NOMO-1 (cell line): ENCODE measurements around the gene GPR176.

Experiments
- DNase-seq, 2 experiments: peaks; one replicate each; lab custom pipeline; 2025; ENCODE audit not compliant: unreplicated experiment in 2 of 2; lab: John Stamatoyannopoulos, UW

GPR176 gene, protein sequence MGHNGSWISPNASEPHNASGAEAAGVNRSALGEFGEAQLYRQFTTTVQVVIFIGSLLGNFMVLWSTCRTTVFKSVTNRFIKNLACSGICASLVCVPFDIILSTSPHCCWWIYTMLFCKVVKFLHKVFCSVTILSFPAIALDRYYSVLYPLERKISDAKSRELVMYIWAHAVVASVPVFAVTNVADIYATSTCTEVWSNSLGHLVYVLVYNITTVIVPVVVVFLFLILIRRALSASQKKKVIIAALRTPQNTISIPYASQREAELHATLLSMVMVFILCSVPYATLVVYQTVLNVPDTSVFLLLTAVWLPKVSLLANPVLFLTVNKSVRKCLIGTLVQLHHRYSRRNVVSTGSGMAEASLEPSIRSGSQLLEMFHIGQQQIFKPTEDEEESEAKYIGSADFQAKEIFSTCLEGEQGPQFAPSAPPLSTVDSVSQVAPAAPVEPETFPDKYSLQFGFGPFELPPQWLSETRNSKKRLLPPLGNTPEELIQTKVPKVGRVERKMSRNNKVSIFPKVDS

DNA sequence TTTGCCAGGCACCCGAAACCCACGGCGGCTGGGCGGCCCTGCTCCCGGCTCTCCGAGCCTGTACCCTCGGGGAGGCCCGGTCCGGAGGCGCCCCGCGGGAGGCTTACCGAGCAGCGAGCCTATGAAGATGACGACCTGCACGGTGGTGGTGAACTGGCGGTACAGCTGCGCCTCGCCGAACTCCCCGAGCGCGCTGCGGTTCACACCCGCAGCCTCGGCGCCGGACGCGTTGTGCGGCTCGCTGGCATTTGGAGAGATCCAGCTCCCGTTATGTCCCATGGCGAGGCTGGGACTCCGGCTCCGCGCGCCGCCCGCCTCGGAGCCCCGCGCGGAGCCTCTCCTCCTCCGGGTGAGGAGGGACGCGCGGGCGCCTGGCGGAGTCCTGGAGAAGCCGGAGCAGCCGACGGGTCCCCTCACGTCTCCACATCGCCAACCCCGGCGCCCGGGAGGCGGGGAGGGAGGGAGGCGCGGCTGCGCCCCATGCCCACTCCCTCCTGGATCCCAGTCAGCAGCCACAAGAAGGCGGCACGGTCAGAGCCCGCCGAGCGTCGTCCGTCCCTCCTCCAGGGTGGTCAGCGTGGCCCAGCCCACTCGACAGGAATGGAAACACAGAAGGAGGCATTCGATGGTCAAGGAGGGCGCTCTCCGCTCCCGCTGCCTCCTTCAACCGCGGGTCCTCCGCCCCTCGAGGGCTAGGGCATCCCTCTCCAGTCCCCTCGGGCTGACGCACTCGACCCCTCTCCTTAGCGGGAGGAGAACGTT, at the start of gene GPR176:
TSS of gene GPR176 (minus strand) at position 519 of the 762 bp plus-strand sequence. CDS start at position 279, 240 bp downstream.
- peak in 1 of 2 experiments; percentile 12 for DNase-seq

- DNase-seq = no peak
Observed at GRCh38 chr15:39969002-39969394, 48.9 kb upstream of the GPR176 start.

DNA sequence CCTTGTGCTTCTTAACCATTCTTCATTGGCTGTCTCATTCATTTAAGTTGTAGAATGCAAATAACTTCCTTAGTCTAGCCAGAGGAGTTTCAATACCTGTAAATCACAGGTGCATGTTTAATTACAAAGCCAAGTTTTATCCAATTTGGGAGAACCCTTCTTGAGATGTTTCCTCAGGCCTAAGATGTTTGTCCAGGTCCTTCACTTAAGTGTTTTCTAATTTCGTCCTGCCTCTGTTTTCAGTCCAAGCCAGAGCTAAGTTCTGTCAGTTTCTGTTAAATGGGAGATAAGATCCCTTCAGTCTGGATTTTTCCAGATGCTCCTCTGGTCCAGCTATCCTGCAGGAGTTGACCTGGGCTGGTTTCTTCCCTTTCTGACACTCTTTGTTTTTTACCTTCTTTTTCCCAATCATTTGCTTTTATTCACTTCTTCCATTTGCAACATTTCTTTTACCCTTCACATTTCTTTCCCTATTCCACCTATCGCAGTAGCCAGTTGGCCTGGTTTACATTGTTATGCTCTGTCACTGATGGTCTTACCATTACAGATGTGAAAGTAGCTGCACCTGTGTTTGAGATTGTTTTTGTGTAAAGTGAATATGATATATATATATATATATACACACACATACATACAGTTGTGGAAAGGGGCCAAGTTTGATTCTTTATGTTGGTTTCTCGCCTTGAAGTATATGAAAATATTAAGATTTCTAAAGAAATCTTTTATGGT, 48.4 kb upstream of the GPR176 start:
- DNase-seq = no peak

DNA sequence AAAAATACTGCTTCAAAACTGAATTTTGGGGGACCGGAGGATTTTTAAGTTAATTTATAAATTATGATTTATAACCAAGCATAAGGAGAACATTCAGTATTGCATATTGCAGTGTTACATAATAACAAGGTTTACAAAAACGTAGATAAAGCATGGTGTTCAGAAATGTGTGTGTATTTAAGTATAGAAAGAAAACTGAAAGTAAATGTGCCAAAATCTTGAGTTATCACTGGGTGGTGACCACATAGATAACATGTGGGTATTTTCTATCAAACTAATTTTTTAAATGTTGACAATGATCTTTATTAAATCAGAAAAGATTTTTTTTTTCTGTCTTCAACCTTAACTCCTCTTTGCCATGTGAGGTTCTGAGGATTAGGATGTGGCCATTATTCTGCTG, 46.5 kb upstream of the GPR176 start:
- no peak for DNase-seq

DNA sequence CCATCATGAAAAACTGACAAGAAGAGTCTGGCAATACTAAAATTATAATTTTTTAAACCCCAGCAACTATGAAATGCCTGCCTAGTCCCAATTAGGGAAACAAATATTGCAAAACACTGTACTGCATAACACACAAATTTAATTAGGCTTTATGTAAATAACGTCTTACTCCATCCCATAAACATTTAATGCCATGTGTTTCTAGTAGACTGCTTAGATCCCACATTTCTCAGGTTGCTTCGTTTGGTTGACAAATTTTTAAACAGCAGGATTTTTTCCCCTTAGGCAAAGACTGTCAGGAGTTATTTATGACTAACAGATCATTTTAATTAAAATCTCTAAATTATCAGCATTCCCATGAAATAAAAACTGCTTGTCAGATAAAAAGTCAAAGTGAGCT, 43.7 kb upstream of the GPR176 start:
- DNase-seq = no peak

DNA sequence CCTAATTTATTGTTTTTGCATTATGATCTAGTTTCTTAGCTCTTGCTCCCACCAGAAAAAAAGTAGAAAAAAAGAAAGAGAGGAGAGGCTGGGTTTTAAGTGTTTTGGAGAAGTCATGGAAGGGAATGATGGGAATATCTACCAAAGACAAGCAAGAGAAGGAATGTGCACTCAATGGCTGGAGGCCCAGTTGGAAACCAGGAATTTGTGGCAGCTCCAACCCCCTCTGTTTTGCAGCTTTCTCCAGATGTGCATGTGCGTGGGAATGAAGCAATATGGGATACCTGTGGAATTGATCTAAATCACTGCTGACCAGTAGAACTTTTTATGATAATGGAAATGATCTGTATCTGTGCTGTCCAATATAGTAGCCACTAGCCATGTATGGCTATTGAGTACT, 41.0 kb upstream of the GPR176 start:
- no peak for DNase-seq

- no peak for DNase-seq
Observed at GRCh38 chr15:39960411-39960810, 40.3 kb upstream of the GPR176 start.

- DNase-seq = no peak
Observed at GRCh38 chr15:39959411-39959810, 39.3 kb upstream of the GPR176 start.

DNA sequence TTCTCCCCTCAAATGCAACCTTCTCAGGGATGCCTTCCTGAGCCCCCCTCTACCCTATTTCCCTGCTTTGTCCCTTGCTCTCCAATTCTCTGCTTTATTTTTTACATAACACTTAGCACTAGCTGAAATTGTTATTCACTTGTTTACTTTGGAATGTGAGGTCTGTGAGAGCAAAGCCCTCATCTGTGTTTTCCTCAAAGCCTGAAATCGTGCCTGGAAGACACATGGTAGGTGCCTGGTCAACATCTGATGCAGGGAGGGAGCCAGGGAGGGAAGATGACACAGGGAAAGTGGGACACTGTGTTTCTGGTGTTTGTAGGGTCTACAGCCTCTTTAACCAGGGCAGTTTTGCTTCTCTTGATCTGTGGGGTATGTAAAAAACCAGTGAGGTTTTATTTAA, 37.4 kb upstream of the GPR176 start:
- no peak for DNase-seq

- no peak for DNase-seq
Observed at GRCh38 chr15:39953521-39953920, 33.5 kb upstream of the GPR176 start.

DNA sequence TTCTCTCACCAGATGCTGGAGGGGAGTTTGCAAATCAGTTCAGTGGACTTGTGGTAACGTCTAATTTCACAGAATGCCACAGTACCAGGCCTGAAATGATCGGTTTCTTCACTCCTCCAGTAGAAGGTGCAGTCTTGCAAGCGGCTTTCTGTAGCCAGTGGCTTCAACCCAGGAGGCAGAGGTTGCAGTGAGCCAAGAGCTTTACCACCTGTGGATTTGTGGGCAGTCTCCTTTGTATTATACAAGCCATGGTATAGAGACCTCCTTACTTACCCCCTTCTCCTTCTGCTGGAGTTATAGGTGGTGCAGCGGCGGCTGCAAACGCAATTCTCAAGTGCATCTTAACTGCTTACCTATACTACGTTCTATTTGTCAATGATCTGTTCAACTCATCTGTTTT, 31.5 kb upstream of the GPR176 start:
- no peak for DNase-seq

GRCh38 chr15:39948817-39949216, 28.8 kb upstream of the GPR176 start:
- no peak for DNase-seq

GRCh38 chr15:39947401-39948197, 27.5 kb upstream of the GPR176 start:
- DNase-seq = no peak

GRCh38 chr15:39946862-39947261, 26.8 kb upstream of the GPR176 start:
- no peak for DNase-seq

DNA sequence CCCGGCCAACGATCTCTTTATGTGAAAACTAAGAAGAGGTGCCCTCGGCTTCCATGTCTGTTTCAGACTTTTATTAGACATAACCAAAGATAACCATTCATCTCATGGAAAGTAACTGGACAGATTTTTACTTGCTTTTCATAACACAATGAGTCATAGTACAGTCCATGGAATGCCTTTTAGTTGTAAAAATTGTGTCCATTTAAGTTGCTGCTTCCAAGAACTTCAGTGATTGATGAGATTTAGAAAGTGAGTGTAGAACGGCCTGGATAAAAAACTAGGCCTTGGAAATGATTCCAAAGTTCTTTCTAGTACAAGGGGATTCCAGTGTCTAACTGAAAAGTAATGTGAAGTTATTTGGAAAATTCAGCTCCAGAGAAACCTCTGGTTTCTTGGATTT, 24.7 kb upstream of the GPR176 start:
- no peak for DNase-seq

DNA sequence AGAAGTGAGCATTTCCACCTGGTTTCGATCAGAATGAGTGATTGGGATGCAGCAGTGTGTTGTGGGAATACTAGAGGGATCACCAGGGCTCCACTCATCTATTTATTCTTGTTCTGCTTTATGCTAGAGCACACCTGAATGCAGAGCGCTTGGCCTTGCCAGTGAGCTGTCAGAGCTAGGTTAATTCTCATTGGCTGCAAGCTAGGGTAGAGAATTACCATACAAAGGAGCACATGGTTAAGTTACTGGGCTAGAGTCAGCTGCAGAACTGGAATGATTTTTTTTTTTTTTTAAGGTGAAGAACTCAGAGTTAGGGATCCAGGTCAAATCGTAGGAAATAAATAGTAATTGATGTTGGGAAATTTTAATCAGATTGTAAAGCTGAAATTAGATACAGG, 22.7 kb upstream of the GPR176 start:
- DNase-seq = no peak

GRCh38 chr15:39942101-39942752, 22.2 kb upstream of the GPR176 start:
- no peak for DNase-seq

- DNase-seq = peak in 1 of 2 experiments; percentile 30
Observed at GRCh38 chr15:39939487-39940452, 19.7 kb upstream of the GPR176 start.

- DNase-seq = no peak
Observed at GRCh38 chr15:39937696-39938095, 17.6 kb upstream of the GPR176 start.
